HG02678 (cell line): ENCODE results near the gene APOBEC2.

Experiments used
- ATAC-seq: cut with Tn5 transposase; IDR thresholded peaks from one replicate; pipeline ENCODE4 v1.9.1; 2021; ENCODE audit warnings: mild to moderate bottlenecking, moderate library complexity; ENCODE audit not compliant: unreplicated experiment

APOBEC2 gene

GRCh38 chr6:41083072-41083471, 30.1 kb downstream of the APOBEC2 start:
- no peak for ATAC-seq

GRCh38 chr6:41085182-41085581, 32.2 kb downstream of the APOBEC2 start:
- no peak for ATAC-seq

DNA sequence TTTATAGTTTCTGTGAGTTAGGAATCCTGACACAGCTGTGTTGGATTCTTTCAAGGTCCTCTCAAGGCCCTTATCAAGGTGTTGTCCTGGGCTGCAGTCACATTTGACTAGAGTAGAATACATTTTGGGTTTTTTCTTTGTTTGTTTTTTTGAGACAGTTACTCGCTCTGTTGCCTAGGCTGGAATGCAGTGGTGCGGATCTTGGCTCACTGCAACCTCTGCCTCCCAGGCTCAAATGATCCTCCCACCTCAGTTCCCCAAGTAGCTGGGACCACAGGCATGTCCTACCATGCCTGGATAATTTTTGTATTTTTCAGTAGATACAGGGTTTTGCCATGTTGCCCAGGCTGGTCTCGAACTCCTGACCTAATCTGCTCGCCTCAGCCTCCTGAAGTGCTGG, 35.4 kb downstream of the APOBEC2 start:
- no peak for ATAC-seq

- ATAC-seq: no peak
Measured at GRCh38 chr6:41090841-41091761, 38.1 kb downstream of the APOBEC2 start.

- ATAC-seq: no peak
Measured at GRCh38 chr6:41092421-41093140, 39.6 kb downstream of the APOBEC2 start.

DNA sequence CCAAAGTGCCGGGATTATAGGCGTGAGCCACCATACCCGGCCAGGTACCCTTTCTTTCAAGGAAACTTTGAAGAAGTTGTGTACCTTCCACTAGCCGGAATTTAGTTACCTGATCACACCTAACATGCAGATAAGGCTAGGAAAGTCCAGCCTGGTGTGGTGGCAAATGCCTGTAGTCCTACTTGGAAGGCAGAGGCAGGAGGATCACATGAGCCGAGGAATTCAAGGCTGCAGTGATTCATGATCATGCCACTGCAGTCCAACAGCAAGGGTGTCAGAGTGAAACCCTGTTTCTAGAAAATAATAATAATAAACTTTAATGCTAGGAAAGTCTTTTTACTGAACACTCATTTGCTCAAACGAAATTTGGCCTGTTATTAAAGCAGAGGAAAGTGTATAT, 40.7 kb downstream of the APOBEC2 start:
- no peak for ATAC-seq

DNA sequence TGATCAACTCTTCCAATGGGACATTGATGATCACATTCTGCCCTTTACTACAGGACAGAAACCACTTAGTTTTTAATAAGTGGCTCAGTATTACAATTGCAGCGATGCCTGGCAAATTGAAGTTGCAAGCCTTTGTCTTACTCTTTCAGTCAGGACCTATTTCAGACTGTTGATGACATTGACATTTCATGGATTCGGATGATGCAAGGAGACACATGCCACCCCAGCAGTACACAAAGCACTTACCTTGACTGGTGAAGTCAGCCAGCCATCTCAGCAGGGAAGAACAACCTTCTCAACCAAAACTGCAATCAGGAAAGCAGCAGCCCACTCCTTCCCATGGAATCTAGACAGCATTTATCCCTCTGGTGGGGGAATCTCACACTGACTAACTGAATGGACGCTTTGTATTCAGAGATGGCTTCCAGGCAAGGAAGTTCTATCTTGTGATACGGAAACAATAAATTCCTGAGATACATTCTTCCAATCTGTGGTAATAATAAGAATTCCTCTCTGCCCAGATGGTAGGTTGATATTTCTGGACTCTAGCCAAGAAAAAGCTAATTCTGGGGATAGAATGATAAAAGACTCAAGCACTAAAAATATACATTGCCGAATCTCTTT, 44.6 kb downstream of the APOBEC2 start:
- no peak for ATAC-seq

DNA sequence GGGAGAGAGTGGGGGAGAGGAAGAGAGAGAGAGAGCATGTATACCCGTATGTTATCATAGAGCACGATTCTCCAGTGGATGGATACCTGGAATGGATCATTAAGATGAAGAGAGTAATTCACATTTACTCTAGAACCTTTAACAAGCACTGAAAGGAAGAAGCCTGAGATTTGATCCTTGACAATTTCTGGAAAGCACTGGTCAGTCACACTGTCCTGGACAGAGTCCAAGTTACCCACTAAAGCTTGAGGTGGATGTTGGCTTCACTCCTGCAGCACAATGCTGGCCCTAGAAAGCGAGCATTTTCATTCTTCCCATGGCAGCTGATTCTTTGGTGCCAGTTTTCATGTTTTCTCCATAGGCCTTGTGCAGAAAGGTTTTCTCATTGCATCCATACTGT, 45.4 kb downstream of the APOBEC2 start:
- ATAC-seq: no peak

DNA sequence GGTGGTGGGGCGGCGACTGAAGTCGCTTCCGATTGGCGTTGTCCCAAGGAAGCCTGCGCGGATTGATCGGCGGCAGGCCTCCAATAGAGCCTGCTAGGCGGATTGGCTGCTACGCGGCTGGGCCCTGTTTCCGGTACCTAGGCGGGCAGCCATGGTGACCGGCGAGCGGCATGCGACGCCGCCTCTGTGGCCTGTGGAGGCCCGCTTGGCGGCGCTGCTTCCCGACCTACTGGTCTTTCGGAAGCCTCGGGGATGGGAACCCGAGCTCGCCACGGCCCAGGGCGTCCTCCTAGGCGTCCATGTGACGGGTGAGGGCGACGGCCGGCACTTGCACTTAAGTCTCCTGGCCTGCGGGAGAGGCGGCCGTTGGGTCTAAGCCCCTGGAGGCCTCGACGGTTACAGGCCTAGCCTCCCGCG, 47.9 kb downstream of the APOBEC2 start:
- ATAC-seq: no peak

GRCh38 chr6:41103847-41104246, 50.8 kb downstream of the APOBEC2 start:
- ATAC-seq: no peak

DNA sequence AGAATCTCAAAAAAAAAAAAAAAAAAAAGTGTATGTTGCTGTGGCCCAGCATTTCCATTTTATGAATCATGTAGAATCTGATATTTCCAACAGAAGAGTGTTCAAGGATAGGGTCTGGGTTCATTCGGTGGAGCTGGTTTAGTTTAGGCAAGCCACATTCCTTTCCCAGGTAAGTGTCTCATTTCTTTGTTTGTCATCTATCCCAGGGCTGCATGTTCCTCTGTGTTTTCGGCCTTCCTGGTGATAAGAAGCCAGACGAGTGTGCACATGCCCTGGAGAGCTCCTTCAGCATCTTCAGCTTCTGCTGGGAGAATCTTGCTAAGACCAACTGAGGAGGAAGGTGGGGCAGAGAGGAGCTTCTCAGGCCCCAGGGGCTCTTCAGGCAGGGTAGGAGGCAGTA, 58.0 kb downstream of the APOBEC2 start:
- no peak for ATAC-seq
